Activated CD8-positive, alpha-beta memory T cell treated with anti-CD3 and anti-CD28 coated beads, Interleukin-2, amount 50 U/mL, for 1 hour (primary cell): ENCODE data around the gene IP6K1.
"Not testable (repeated sequence)": the region's sequence is repeated elsewhere in the genome, so short reads cannot be mapped to it uniquely, and the experiment has no call there.

Experiments
- DNase-seq: peaks from one replicate; pipeline ENCODE4 v3.0.0-alpha.2; 2020; ENCODE audit errors: extremely low read depth

Gene IP6K1

DNA sequence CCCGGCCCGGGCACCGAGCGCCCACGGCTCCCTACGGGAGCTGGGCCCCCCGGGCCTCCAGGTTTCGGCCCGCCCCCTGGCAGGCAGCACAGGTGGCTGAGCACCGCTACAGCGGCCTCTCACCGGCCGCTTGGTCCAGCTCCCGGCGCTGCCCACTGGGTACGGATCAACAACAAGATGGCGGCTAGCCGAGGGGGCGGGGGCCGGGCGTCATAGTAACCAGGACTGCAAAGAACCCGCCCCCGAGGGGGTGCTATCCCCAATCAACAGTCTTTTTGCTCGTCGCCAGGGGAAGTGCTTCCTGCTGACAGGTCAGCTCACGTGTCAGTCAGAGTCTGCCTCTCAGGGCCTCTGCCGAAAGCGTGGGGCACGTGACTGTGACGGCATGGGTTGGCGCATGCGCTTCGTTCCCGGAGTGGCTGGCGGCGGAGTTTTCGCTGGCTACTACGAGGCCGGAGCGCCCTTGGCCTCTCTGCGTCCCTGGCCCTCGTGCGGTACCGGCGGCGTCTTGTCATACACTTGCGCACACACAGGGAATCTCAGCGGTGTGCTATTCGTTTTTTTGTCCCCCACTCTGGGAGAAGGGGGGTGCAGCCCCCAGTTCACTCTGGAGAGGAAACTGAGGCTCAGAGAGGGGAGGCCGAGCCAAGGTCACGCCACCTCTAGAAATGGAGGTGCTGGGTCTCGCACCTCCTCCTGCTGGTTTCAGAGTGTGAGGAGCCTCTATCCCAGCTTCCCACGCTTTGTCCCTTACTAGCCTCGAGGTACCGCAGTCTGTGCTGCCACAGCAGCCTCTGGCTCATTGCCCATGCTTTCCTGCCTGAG lies at the start of gene IP6K1:
Gene IP6K1 (minus strand): TSS at position 186 of the 825 bp plus-strand sequence. CDS start 38,502 bp downstream, outside the sequence.
- peak; percentile 98 for DNase-seq

DNA sequence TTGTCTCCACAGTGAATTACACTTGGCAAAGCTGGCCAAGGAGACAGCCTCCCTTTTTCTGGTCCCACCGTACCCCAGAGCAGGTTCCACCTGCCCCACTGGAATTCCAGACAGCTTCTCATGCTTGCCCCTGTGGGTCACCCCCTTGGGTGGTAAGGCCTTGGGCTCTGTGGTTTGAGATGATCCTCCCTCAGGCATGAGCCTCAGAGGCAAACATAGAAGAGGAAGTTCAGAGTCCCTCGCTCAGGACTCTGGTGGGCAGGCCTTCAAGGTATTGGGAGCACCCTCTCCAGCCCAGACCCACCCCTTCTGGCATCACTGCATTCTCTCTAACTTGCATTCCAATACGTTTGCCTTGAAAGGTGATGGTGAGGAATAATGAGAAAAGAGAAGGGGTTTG lies 45.0 kb upstream of the IP6K1 start:
- DNase-seq: no peak

DNA sequence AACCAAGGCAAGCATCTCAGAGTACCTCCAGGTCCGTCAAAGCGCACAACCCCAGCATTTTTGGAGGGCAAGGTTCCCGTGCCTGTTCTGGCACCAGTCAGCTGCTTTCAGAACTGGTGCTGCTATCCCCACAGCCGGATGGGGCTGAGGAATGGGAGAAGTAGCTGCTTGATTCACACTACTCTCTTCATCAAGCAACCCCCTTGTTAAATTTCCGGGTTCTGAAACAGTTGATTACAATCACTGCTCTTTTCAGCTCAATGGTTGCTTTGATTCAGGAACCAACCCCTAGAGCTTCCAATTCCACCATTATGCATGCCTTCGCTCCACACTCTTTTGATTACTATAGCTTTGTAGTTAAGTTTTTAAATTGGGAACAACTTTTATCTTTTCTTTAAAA lies 39.7 kb upstream of the IP6K1 start:
- DNase-seq: no peak

DNA sequence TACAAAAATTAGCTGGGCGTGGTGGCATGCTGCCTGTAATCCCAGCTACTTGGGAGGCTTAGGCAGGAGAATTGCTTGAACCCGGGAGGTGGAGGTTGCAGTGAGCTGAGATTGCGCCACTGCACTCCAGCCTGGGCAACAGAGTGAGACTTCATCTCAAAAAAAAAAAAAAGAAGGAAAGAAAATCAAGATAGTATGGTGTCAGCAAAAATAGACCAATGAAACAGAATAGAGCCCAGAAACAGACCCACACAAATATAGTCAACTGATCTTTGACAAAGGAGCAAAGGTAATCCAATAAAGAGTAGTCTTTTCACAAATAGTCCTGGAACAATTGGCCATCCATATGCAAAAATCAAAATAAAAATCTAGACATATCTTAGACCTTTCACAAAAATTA lies 36.8 kb upstream of the IP6K1 start:
- DNase-seq: not testable (repeated sequence)

DNA sequence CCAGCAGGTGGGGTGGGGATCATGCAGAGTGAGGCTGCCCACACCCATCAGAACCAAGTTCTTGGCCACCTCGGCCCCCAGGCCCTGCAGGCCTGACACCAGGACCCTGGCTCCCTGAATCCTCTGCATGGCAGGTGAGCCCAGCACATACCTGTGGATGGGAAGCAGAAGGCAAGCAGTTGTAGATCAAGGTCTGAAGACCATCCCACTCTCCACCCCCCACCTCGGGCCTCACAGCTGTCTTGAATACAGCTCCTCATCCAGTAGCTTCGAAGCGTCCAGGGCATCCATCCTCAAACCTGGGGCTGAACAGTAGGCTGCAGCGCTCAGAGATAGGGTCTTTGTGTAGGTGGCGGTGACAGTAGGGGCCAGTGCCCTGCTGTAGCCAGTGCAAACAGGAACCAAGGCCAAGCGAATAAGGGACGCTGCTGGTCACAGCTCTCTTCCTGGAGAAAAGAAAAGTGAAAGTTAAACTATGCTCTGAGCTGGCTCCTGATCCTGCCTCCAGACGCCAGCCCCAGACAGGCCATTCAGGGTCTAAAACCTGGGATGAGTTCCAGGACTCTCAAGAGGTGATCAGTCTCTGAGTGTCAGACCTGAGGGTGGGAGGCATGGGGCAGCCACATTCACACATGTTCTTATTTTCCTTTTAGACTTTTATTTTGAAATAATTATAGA lies 27.3 kb upstream of the IP6K1 start, which contains the start of gene UBA7:
Gene UBA7 (minus strand): TSS at position 457 of the 678 bp plus-strand sequence. CDS start 166 bp downstream, at position 291.
- DNase-seq: no peak

DNA sequence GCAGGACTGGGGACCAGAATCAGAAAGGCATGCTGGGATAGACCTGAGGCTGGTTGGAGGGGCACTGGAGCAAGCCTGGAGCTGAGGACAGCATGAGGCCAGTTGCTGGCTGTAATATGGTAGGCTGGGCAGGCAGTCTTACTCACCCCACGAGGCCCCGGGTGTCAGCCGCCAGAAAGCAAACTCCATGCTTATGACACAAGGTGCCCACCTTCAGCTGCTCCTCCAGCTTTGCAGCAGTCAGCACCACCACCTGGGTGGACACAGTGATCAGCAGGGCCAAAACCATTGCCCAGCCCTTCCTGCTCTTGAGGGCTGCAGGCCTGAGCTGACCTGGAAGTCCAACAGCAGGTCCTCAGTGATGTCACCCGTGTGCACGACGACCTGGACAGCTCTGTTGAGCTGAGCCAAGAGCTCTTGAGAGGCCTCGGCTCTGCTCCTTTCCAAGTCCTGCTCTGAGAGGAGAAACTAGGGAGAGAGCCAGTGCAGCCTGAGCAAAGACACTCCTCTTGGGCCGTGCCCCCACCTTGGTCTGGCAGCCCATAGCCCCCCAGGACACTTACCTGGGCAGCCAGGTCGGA lies 26.7 kb upstream of the IP6K1 start:
- no peak for DNase-seq

DNA sequence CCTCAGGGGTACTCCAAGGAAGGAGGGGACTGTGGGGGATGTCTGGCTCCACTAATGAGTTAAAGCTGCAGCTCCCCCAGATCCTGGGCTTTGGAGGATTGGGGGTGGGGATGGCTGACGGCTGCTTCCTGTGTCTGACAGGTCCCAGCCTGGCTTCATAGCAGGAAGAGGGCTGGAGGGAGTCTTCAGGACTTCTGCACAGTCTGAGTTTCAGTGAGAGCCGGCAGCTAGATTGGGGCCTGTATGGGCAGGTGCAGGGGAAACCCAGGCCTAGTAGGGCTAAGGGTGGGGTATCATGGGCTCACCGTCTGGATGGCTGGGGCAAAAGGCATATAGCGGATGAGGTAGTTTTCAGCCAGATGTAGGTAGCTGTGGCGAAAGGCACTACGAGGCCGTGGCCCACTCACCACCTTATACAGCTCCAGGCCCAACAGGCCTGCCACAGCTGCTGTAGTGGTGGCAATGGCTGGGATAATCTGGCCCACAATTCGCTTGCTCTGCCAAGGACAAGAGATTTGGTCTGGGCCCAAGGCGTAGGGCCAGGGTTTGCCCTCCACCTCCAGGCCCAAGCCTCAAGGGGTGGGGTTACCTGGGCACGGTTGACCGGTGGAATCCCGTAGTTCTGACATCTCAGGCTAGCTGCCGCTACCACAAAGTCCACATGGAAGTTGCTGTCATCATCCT lies 21.2 kb upstream of the IP6K1 start:
- DNase-seq: no peak

DNA sequence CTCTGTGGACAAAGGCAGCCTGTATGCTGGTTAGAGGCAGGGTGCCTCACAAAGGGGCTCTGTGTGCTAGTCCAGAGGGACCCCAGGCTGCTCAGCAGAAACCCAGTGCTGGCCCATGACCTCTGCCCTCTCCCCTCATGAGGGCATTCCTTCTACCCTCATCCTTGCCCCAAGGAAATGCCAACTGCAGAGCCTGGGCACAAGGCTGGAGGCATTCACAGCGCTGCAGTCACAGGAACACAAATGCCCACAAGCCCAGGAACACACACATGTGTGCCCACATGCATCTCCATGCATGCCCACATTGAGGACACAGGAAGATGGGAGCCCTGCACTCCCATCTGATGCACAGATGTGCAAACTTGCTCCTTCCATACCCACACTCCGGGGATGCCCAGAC lies 20.5 kb upstream of the IP6K1 start:
- no peak for DNase-seq

DNA sequence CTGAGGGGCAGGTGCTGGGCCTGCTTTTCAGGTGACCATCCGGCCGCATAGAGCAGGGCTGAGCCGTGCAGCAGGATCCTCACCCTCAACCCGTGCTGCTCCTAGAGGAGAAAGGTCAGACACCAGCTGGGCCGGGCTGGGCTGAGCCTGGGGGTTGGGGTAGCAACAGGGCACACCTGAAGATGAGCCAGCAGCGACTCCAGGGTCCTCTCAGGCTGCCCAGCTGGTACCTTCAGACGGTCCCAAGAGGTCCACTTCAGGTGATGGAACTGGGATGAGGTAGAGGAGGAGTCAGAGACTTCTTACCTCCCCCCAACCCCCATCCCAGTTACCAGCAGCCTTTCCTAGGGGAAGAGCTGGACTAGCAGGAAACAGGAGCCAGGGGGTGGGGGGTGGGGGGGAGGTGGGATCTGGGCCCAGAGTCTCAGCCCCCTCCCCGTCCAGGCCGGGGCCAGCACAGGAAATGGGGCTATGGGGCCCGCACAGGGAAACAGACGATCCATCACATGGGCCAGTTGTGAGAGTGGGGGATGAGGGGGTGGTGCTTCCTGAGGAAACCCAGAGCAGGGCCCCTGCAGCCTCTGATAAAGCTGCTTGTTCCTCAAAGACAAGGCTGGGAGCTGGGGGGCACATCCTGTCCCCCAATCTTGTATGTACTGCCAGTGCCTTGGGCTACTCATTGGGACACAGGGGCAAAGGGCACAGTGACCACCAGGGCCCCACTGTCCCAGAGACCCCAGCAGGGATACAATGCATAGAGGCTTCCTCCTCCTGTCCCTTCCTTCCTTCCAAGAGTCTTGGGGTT lies 19.8 kb upstream of the IP6K1 start:
- DNase-seq: no peak

DNA sequence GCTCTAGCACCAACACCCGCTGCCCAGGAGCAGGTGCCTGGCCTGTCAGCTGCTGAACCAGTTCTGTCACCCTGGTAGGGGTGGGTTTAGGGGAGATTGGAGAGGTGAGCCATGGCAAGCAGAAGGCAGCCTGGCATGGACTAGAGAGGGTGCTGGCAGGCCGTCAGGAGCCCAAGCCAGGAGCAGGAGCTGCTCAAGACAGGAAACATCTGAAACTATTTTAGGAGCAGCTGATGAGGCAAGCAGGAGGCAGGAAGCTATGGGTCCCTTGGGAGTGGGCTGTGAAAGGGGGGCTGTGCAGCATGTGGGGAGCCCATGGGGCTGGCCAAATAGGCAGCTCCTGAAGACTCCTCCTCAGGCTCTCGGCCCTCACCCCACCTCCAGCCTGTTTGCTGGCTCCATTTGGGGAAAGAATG lies 19.0 kb upstream of the IP6K1 start:
- no peak for DNase-seq

DNA sequence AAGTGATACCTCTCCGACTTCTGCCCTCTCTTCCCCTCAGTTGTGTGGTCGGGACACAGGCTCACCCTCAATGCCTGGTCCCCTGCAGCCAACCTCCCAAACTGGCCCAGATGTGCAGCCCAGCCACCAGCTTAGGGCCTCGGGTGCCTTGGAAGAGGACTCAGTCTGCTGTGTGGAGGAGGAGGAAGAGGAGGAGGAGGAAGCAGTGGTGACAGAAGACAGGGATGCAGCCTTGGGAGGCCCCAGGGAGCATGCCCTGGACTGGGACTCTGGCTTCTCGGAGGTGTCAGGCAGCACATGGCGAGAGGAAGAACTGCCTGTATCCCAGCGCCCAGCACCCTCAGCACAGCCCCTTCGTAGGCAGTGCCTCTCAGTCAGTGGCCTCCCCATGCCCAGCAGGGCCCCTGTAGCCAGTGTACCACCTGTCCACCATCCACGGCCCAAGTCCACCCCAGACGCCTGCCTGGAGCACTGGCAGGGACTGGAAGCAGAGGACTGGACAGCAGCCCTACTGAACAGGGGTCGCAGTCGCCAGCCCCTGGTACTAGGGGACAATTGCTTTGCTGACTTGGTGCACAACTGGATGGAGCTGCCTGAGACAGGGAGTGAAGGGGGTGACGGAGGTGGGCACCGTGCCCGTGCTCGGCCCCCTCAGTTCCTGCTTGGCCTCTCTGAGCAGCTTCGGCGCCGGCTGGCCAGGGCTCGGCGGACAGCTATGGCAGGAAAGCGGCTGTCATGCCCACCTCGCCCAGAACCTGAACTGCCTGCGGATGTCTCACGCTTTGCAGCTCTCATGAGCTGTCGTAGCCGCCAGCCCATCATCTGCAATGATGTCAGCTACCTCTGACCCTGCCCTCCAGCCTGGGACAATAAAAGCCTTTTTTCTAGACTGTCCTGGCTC lies 18.0 kb upstream of the IP6K1 start:
- no peak for DNase-seq

DNA sequence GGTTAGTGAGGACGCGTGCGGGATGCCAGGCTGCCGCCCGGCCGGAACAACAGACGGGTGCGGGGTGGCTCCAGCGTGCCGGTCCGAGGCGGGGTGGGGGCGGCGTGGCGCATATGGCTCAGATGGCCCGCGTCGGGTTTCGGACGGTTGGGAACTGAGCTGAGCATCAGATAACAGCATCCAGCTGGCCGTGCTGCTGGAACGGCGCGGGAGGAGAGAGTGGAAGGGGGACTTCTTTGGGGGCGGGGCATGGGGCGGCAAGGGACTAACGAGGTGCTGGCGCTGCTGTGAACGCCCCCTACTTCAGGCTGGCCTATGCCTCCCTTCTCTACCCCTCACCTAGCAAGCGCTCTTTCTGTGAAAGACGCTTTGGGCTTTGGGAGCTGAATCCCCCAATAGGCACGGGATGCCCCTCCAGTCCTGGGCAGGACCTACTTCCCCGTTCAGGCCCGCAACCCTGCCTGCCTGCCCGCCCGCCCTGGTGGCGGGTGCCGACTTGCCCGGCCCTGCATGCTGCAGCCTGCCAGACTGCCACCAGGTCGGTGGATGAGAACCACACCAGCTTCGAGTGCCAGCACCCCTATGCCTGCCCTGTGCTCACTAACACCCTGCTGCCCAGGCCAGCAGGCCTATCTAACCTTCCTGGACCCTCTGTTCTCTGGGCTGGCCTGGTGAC lies 17.3 kb upstream of the IP6K1 start:
- DNase-seq: no peak

DNA sequence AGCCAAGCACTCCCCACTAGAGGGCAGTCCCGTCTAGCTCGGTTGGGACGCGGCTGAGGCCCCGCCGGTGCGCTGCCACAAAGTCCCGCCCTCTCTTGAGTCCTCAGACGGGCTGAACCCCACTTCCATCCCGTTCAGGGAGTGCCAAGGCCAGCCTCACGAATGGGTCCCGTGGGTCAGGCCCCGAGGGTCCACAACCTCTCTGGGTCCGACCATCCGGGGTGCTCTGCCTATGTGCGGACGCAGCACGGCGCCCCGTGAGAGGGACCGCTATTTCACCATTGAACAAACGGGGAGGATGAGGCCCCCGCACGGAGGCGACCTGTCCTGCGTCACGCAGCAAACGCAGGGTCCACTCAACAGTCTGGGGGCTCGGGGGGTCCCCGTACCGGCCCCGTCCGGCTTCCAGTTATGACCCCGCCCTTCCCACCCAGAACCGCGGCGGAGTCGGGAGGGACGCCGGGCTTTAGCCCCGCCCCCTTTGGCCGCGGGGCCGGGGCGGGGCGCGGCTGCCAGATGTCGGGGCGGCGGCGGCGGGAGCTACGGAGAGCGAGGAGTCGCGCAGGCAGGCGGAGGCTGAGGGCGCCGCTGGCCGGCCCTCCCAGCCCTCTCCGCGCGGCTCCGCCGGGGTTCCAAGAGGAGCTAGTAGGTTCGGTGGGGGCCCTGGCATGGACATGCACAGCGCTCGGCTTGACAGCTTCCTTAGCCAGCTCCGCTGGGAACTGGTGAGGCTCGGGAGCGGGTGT lies 16.6 kb upstream of the IP6K1 start, which contains the start of gene INKA1:
Gene INKA1 (plus strand): TSS at position 543 of the 746 bp plus-strand sequence. CDS start 132 bp downstream, at position 675.
- peak; percentile 74 for DNase-seq

DNA sequence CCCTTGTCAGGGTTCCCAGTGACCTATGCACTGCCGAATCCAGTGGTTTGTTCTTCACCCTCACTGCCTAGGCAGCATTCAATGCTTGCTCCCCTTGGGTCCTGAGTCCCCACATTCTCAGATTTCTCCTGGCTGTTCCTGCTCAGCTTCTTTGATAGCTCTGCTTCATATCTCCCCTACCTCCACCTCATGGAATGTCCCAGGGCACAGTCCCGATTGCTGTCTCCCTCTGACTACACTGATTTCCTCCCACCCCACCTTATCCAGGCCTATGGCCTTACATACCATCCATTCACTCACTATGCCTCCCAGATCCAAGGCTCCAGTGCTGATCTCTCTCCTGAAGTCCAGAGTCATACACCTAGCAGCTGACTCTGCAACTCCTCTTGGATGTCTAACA lies 14.8 kb upstream of the IP6K1 start:
- no peak for DNase-seq

DNA sequence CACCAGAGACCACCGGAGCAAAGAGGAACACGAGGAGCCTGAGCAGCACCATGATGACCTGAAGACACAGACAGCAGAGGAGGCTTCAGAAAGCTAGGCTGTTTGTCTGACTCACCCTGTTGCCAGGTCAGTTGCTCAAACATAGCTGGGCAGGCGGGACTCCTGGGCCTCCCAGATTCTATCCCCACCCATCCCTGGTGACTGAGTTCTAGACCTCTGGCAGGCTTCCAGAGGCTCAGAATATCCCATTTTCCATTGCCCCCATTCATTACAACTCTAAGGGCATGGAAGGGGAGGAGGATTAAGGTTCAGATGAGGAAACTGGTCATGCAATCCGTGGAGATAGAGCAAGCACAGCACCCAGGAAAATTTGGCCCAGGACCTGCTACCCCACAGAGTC lies 13.4 kb upstream of the IP6K1 start, which contains the start of gene CDHR4:
Gene CDHR4 (minus strand): TSS at position 113 of the 400 bp plus-strand sequence. CDS start 61 bp downstream, at position 52.
- DNase-seq: no peak

DNA sequence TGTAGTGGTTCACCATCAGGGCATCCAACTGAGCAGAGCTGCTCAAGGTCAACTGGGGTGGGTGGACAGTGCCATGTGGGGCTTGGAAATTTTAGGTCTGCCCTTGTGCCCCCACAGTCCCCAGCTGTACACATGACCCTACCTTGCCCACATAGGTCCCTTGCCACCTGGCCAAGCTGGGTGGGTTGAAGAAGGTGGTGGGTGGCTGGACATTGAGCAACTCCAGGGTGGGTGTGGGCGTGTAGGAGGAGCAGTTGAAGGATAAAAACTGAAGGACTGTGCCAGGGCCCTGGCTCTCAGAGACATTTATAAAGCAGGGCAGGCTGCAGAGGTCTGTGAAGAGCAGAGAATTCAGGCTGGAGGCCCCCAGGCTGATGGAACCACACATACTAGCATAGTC lies 12.8 kb upstream of the IP6K1 start:
- DNase-seq: no peak

DNA sequence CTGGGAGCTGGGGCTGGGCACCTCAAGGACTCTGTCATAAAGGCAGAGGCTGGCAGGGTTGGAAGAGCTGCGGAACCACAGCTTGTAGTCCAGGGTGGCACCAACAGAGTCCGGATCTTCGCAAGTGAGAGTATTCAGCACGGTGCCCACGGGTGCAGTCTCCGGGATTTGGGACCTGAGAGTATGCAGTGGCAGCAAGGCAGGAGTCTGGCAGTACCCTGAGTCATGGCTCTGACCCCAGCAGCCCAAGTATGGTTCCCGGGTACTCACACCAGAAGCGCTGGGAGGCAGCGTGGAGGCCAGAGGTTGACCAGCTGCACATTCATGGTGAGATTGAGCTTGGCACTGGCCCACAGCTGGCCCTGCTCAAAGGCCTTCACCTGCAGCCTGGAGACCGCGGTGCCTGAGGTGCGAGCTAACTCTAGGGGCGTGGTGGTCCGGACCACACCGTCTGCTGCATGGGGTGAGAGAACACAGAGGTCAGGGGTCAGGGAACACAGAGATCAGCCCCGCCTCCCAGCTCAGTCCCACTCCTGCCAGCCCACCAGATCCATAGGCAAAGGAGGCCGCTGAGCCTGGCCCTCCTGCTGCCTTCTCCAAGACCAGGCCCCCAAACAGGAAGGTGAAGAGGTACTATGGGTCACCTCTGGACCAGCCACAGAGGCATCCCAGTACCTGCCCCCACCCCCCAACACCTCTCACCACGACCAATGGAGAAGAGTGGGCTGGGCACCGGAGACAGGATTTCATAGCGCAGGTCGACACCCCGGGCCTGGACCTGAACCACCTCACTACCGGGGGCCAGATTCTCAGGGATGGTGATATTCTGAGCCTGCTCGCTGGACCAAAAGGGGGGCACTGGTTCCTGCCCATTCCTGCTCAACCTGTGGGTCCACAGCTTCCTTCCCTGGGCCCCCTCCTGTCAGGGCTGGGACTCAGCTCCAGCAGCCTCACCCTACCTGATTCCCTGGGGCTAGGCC lies 8.9 kb upstream of the IP6K1 start:
- DNase-seq: no peak
